C4-2B (cell line): ENCODE results near the gene ZCCHC13.

ENCODE experiments used
- CTCF ChIP-seq: fragments of 450-650 bp; conservative IDR thresholded peaks from 2 replicates; pipeline ENCODE4 v1.5.1; 2017; ENCODE audit warnings: mild to moderate bottlenecking
- ZFX ChIP-seq: fragments of 450-650 bp; IDR thresholded peaks from 2 replicates; pipeline ENCODE4 v1.6.1; 2017

GRCh38 chrX:74343343-74344279 lies 39.6 kb downstream of the ZCCHC13 start:
- TF ChIP-seq CTCF (peak; percentile 62), ZFX (no peak)
